GM18519 (cell line): ENCODE measurements around the gene FAM53B.

Source experiments
- ATAC-seq: cut with Tn5 transposase; IDR thresholded peaks from one replicate; pipeline ENCODE4 v1.9.1; 2021; ENCODE audit warnings: mild to moderate bottlenecking, moderate library complexity; ENCODE audit not compliant: unreplicated experiment, low FRiP score

The FAM53B gene

GRCh38 chr10:124699471-124700292, 44.5 kb downstream of the FAM53B start:
- no peak for ATAC-seq

DNA sequence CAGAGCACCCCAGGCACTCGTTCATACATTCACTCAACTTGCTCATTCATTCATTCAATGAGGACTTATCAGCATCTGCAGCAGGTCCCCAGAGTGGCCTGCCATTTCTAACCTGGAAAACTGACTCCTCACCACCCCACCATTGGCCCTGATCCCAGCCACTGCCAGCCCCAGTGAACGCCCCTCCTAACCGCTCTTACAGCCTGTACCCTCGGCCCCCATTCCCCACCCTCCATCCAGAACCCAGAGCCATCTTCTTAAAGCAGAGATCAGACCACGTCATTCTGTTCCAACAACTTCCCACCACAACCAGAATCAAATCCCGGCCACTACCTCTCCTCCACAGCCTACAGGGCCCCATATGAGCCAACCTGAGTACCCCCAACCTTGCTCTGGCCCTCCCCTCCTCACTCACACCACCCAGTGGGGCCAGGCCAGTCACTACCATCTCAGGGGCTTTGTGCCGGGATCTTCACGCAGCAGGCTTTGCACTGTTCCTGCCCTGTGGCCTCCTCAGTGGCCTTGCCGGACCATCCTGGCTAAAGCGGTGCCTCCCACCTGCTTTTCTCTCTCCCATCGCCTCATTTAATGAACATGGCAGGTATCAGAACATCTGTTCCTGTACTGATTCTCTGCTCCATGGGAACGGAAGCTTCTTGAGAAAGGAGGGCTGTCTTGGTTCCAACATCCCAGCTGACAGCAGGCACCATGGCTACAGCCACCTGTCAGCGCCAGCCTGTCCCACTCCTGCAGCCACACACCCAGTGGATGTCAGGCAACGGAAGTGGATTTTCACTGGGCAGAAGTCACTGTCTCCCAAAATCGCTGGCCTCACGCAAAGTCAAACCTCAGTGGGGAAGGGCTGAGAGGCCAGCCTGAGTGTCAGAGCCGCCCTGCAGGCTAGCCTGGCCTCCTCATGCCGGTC, 45.4 kb downstream of the FAM53B start:
- ATAC-seq, result no peak

DNA sequence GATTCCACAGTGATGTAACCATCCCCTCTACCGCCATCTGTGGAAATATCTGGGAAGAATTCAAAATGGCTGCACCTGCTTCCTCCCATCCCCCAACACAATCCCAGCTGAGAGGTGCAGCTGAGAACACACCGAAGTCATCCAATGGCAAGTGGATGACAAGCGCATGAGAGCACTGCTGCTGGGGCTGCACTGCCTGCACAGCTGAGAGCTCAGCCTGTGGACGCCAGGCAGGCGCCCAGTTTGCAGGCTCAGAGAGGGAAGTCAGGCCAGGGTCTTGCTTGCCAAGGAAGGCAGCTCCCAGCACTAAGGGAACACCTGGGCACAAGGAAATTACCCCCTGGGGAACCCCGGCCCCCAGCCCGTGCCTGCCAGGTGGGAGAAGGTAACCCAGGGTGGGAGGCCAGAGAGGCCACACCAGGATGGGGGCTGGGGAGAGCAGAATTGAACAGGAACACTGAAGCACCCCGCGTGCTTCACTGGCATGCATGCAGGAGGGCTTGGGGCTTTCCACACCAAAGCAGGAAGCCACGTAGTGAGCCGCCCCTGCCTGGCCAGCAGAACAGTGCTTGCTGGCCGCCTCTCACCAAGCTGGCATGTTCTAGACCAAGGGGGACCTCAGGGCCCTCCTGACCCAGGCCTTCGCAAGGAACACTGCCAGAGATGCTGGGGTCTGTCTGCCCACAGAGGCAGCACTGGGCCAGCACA, 46.2 kb downstream of the FAM53B start:
- no peak for ATAC-seq

- no peak for ATAC-seq
These were observed 46.7 kb downstream of the FAM53B start for GRCh38 chr10:124697443-124697836.

DNA sequence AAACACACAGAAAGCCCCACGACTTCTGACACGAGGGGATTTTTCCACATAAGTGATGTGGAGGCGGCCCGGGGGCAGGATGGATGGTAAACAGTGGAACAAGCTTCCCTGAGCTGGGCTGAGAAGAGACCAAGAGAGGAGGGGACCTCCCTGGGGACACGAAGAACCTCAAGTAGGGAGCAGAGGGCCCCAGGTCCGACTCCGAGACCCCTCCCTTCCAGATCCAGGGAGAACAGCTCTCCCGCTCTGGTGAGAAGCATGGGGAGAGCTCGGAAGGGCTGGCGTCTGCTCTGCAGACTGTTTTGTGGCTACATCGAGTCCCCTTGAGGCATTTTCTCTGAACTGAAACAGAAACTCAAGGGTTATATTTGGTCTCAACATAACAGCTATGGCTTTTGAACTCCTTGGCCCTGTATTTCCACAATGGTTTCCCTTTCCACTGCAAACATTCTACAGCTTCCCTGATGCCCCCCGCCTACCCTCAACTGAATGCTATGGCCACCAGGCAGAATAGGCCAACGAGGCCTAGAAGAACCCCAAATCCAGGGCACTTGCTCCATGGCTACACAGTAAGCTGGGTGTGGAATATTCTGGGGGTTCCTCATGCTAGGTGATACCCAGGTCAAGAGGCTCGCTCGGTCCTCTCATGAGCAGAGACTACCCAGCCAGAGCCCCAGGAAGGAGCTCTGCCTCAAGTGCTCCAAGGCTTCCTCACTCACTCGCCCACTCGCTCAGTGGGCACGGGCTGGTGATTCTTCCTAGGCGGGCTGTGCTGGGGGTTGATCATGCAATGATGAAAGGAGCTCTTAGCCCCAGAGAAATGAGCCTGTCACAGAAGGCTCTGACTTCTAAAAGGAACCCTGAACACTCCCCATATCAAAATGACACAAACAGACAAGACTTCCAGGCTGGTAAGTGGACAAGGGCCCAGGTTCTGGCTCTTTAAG, 47.5 kb downstream of the FAM53B start:
- peak; percentile 48 for ATAC-seq

DNA sequence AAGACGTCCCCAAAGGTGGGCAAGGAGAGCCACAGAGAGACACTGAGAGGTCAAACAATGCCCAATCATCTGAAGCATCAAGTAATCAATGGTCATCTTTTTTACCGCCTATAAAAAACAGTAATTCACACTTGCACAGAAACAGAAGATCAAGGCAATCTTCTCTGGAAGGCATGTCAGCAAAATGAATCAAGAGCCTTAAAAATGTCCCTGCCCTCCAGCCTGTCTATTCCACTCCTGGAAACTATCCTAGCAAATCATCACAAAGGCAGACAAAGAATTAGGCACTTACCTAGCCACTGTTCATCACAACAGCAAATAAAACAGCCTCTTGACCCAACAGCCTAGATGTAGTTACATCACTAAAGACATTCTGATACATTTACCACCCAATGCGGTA, 48.9 kb downstream of the FAM53B start:
- no peak for ATAC-seq

GRCh38 chr10:124694481-124695220, 49.5 kb downstream of the FAM53B start:
- no peak for ATAC-seq

DNA sequence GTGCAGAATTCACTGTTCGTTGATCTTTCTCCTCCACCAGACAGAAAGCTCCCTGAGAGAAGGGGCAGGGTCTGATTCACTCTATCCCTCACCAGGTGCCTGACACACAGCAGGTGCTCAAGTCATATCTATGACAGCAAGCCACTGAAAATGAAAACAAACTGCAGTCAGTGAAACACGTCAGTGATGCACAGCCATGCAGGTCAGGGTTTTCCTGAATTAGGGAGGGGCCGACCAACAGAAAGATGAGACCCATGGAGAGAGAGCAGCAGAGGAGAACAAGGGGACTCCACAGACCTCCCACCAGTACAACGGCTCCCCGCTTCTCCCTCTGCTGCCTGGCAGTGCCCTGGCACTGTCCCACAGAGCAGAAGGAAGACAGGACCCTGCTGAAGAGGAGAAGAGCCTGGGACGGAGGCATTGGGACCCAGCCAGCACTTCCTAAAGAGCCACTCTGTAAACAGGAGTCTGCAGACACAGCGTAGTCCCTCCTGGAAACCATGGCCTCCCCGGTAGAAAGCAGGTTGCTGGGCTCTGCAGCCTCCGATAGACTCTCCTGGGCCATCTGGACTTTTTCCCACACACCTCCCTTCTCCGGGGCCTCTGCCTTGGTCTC, 50.3 kb downstream of the FAM53B start:
- no peak for ATAC-seq

- no peak for ATAC-seq
These were observed 50.8 kb downstream of the FAM53B start for GRCh38 chr10:124693396-124693795.

- no peak for ATAC-seq
These were observed 52.1 kb downstream of the FAM53B start for GRCh38 chr10:124692100-124692446.

DNA sequence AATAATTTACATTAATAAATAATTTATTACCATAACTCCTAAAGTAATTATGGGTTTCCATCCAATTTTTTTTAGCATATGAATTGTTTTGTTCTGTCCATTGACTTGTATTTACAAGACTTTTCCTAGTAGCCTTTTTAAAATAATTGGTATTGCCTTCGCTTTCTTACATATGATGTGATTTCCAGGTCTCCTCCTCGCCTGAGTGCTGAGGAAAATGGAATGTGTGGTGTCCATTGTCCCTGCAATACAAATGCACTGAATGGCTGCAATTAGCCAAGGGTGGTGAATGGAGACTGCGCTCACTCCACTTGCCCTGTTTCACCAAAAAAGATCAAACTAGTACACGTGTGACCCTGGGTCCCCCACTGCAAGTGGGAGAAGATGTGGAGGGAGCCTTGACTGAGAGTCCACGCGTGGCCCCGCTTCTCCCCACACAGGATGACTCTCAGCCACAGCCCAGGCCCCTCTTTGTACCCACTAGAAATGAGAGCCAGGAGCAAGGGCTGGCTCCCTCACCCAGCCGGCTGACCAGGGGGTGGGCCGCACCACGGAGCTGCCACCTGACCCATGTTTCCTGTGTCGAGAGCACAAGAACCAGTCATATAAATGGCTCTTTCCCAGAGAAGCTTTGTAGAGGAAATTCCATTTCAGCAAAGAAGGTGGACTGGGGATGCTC, 52.6 kb downstream of the FAM53B start:
- ATAC-seq, result no peak

GRCh38 chr10:124691002-124691401, 53.2 kb downstream of the FAM53B start:
- no peak for ATAC-seq

DNA sequence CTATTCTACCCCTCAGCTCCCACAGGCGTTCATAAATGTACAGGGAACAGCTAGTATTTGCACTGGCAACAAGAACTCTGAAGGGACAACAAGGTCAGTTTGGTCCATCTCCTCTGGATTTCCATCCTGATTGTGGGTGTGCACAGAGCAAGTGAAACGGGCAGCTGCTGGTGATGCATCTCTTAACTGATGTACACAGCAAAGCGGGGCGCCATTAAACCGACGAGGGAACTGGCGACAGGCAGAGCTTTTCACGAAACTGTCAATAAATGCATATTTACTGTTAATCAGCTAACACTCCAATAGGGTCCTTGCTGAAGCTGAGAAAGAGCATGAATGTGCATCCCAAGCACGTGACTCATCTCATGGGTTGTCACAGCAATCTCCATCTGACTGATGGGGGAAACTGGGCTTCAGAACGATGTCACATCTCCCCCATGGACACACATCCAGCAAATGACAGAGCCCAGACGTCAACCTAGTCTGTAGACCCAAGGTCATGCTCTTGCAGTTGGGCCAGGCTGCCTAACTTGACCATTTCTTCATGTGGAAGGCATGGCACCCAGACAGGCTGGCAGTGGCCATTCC, 54.2 kb downstream of the FAM53B start:
- ATAC-seq, result no peak

DNA sequence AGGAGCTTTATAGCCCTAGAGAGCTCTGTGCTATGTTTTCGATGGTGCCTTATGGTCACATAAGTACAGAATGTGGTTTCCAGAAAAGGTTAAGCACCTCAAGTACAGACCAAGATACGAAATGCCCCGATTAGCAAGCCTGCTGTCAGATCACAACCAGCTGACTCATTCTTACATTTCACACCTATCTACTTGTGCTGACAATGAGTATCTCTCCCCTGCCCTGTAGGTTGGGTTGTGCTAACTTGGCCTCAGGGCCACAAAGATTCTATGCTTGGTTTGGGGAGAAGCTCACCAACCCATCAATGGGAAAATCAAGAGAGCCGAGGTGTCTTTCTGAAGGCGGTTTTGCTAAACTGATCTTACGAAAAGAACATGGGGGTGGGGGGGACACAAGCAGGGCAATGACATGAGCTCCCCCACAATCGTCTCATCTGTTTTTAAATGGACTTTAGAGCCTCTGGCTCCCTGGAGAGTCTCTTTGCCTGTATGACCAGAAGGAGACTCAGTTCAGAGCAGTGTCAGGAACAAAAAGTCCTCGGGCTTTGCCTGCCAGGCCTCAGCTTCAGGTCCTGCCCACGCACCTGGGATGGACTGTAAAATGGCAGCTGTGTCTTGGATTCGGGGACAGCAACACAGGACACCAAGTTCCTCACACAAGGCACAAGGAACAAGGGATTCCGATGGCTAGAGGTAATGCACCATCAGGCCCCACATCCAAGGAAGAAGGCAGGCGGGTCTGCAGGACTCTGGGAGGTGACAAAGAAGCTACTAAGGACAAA, 55.1 kb downstream of the FAM53B start:
- ATAC-seq, result peak; percentile 87

DNA sequence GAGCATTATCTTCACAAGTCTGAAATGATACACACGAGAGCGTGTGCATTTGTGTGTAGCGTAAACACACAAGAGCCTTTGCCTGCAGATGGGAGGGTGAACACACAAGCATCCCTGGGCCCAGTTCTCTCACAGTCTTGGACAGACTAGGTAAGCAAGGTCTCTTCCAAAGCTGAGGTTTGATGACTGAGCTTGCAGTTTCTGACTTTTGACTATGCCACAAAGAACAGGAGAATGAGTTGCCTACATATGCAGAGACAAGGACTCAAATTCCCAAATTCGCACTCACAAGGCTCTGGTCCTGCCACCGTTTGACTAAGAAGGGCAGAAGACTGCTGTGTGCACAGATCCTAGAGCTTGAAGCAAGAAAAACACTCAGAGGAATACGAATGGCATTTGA, 55.8 kb downstream of the FAM53B start:
- no peak for ATAC-seq

DNA sequence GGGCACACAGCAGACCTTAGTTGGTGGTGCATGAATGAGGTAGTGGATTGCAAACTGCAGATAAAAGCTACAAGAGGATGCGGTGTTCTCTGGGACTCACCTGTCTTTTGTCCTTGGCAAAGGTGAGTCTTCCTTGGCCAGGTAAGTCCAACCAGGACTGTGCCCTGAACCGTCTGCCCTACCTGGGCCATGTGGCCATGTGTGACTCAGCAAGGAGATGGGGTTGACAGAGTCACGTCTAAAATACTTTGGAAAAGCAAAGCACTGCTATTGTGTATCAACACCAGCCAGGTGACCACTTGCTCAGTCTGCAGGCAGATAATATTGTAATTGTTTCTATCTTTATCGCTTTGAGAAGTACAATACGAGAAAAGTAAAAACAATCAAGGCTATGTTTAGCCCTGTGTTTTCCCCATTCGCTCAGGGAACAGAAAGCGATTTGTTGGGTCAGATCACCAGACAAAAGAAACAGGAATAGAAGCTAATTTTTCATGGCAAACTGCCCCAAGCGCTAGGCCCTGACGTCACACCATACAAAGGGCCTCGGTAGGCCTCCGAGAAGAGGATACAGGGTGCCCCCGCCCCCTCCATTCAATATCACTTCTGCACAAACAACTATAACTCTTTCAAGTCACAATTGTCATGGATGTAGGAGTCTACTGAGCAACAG, 57.3 kb downstream of the FAM53B start:
- ATAC-seq, result no peak

DNA sequence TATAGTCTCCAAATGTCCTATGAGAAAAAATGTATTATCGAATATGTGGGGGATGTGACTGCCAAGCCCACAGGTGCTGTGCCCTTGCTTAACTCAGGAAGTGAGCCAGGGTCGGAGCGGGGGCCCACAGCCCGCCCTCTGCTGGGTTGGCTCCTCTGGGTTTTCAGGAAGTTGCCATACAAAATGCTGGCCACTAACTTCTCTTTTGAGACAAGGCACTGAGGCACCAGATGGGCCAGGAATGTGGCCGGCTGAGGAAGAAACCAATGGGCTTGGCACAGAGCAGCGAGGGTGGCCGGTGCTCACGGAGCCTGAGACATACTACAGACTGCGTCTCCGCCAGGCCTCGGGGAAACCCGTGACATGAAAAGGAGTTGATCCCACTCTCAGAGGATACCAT, 58.9 kb downstream of the FAM53B start:
- ATAC-seq, result no peak
